GM12875 (cell line): ENCODE measurements around the gene EPHB2.

Experiments used
- H3K4me3 ChIP-seq: one replicate; pipeline ENCODE4 v1.5.1; 2011; ENCODE audit warnings: low read depth, low read length, control low read depth
- CTCF ChIP-seq: IDR thresholded peaks from 2 replicates; pipeline ENCODE4 v1.5.1; 2011; ENCODE audit warnings: low read depth, mild to moderate bottlenecking, control low read depth, inconsistent platforms, low read length, moderate library complexity, borderline replicate concordance; ENCODE audit not compliant: insufficient read depth

Gene EPHB2

GRCh38 chr1:22847249-22847648, 136.6 kb downstream of the EPHB2 start:
- TF ChIP-seq CTCF: no peak
- no peak overlapping the region for H3K4me3 ChIP-seq

DNA sequence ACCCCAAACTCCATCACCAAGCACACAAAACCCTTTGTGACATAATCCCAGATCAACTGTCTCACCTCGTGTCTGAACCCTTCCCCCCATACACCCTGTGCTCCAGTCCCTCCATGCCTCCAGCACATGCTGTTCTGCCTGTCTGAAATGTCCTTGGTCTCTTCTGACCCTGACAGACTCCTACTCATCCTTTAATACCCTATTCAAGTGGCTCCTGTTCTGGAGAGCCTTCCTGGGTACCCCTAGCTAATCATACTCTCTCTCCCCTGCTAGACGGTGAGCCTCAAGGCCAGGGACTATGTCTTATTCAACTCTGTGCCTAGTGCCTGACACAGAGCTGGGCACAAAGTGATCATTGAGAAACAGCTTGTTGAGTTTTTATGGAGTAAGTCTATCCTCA, 137.1 kb downstream of the EPHB2 start:
- no peak overlapping the region for H3K4me3 ChIP-seq
- TF ChIP-seq CTCF: no peak

GRCh38 chr1:22848405-22848804, 137.8 kb downstream of the EPHB2 start:
- no peak overlapping the region for H3K4me3 ChIP-seq
- TF ChIP-seq CTCF: no peak

DNA sequence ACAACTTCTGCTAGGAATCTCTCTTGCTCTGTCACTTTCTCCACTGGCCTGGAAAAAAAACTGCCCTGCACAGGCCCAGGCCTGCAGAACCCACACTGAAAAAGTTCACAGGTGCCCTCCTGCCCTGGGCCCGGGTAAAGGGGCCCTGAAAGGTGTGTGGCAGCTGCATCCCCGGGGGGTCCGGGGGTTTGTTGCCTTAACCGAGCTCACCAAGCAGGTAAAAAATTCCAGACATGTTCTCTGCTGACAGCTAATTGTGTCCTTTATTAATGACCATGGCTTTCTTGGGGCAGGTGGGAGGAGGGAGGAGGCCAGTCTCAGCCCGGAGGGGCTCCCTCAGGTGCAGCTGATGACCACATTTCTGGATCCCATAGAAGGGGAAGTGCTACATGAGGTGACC, 139.1 kb downstream of the EPHB2 start:
- TF ChIP-seq CTCF: no peak
- H3K4me3 ChIP-seq: no peak overlapping the region

- no peak for TF ChIP-seq CTCF
- H3K4me3 ChIP-seq: no peak overlapping the region
Measured at GRCh38 chr1:22850281-22850680, 139.6 kb downstream of the EPHB2 start.

GRCh38 chr1:22850681-22851080, 140.0 kb downstream of the EPHB2 start:
- H3K4me3 ChIP-seq: no peak overlapping the region
- no peak for TF ChIP-seq CTCF

DNA sequence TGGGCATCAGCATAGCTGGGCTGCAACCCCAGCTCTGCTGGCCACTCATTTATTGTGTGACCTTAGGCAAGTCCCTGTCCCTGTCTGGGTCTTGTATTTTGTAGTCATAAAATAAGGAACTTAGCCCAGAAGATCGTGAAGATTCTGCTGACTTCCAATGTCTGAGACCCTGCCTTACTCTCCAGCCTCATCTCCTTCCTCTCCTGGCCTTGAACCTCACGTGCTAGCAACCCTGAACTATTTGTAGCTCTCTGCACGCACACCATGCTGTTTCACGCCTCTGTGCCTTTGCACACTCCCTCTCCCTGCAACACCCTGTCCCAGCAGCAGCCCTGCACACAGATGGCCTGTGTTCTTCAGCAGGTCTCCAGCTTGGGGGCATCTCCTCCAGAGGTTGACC, 140.9 kb downstream of the EPHB2 start:
- no peak for TF ChIP-seq CTCF
- no peak overlapping the region for H3K4me3 ChIP-seq
